ENCODE data around the gene PLAAT2.
"Not testable (repeated sequence)": the region's sequence is repeated elsewhere in the genome, so short reads cannot be mapped to it uniquely, and the experiment has no call there.

Gene PLAAT2

DNA sequence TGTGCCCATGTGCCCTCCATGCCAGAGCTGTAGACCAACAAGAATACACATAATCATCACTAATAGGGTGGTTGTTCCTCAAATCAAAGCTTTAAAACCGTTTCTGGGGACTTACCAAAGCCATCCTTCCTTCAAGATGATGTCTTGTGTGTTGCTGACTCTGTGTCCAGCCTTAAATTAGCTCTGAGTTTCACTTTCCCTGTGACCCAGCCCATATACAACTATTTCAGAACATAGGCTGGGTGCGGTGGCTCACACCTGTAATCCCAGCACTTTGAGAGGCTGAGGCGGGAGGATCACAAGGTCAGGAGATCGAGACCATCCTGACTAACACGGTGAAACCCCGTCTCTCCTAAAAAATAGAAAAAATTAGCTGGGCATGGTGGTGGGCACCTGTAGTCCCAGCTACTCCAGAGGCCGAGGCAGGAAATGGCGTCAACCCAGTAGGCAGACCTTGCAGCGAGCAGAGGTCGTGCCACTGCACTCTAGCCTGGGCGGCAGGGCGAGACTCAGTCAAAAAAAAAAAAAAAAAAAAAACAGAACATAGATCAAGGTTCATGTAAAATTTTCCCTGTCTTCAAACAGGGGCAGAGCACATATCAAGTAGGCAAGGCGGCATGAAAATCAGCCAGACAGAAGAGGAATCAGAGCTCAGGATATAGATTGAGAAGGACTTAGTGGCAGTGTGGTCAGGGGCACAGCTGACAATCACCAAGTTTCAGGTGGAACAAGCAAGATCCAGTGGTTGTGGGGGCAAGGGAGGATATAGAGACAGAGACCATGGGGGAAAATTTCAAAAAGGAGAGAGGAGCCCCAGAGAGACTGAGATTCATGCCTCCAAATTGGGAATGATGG, at the start of gene PLAAT2:
Gene PLAAT2 (minus strand): TSS at position 179 of the 855 bp plus-strand sequence. CDS start 55 bp downstream, at position 124.
- DNase-seq (ENCODE audit: low read depth in 1 of 2, low spot score in 1 of 2), result no peak
- no peak for TF ChIP-seq JUND (IDR thresholded peaks at IDR 0.05; ENCODE audit: low read depth)
- in situ Hi-C loops (cut with HindIII; ENCODE audit: low pct_unique_long_range_greater_than_20kb, low sequenced_read_pairs), result no loop called here

DNA sequence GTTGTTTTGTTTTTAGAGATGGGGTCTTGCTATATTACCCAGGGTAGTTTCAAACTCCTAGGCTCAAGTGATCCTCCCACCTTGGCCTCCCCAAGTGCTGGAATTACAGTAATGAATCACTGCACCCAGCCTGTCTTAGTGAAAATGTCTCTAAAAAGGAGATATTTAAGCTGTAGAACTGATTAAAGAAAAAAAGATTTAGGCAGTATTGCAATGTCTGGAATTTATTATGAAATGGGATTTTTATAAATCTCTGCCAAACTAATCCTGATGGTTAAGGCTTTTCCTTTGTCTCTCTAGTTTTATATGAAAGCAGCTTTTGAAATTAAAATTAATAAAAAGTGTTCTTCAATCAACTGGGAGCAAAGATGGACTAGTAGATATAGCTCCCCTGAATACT, 49.0 kb upstream of the PLAAT2 start:
- TF ChIP-seq JUND (IDR thresholded peaks at IDR 0.05; ENCODE audit: low read depth), result no peak
- no peak for DNase-seq (ENCODE audit: low read depth in 1 of 2, low spot score in 1 of 2)
- in situ Hi-C loops (cut with HindIII; ENCODE audit: low pct_unique_long_range_greater_than_20kb, low sequenced_read_pairs), result no loop called here

DNA sequence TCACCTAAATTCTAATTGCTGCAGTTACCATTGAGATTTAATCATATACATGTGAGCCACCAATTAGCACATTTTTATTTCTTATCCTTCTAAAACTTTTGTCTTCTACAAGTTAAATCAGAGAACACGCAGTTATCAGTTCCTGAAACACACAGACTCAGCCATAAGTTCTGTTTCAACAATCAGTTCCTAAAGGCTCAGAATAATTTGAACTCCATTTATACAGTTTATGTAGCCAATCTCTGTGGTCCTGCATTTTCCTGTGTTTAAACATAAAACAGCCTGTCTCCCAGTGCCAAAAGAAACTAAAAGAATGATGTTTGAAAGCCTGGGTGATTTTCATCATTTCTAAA, 48.2 kb upstream of the PLAAT2 start:
- no peak for TF ChIP-seq JUND (IDR thresholded peaks at IDR 0.05; ENCODE audit: low read depth)
- DNase-seq (ENCODE audit: low read depth in 1 of 2, low spot score in 1 of 2), result no peak
- in situ Hi-C loops (cut with HindIII; ENCODE audit: low pct_unique_long_range_greater_than_20kb, low sequenced_read_pairs), result no loop called here

DNA sequence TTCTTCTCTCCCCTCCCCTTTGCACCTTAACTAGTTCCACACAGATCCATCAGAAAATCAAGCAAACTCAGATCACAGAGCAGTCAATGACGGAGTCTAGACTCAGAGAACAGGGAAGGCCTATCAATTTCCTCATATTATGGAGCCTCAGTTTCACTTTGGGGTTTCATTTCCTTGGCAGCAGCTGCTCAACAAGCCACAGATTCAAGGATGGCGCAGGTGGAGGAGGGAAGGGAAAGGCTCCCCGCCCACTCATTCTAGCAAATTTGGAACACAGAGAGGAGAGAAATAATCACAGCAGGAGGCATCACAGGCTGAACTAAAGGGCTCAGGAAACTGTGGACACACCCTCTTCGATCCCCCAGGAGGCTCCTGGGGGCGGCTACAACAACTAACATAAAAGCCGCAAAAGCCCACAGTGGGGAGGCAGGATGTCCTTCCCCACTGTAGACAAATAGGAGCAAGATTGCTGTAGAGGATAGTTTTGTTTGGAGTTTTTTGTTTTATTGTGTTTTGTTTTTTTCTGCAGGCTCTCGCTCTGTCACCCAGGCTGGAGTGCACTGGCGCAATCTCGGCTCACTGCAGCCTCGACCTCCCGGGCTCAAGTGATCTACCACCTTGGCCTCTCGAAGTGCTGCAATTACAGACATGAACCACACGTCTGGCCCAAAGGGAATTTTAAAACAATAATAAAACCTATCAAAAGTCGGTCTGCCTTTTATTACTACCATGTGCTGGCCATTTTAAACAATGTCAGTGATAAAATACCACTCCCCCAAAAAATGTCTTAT, 47.6 kb upstream of the PLAAT2 start:
- no peak for DNase-seq (ENCODE audit: low read depth in 1 of 2, low spot score in 1 of 2)
- in situ Hi-C loops (cut with HindIII; ENCODE audit: low pct_unique_long_range_greater_than_20kb, low sequenced_read_pairs), result no loop called here
- no peak for TF ChIP-seq JUND (IDR thresholded peaks at IDR 0.05; ENCODE audit: low read depth)

DNA sequence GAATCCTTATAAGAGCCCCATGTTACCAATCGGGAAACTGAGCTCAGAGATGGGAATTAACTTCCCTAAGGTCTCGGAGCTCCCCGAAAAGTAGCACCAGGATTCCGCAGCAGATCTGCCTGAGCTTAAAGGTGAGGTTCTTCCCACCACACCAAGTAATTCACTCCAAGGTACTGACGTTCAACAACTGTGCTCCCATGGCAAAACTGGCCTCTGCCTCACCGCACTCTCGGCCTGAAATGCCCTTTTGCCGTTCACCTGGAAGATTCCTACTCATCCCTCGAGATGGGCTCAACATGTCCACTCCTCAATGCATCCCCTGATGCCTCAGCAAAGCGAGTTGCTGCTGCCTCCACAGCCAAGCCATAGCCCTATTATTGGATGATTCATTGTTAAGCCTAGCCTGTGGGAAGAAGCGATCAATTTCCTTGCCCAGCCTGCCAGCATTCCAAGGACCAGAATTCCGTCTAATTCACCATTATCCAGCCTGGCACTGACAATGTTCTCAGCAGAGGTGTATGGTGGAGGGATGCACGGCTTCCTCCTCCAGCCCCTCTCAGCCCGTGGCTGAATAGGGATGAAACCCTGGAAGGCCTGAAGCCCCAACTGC, 46.9 kb upstream of the PLAAT2 start:
- no peak for DNase-seq (ENCODE audit: low read depth in 1 of 2, low spot score in 1 of 2)
- TF ChIP-seq JUND (IDR thresholded peaks at IDR 0.05; ENCODE audit: low read depth), result no peak
- in situ Hi-C loops (cut with HindIII; ENCODE audit: low pct_unique_long_range_greater_than_20kb, low sequenced_read_pairs), result no loop called here

DNA sequence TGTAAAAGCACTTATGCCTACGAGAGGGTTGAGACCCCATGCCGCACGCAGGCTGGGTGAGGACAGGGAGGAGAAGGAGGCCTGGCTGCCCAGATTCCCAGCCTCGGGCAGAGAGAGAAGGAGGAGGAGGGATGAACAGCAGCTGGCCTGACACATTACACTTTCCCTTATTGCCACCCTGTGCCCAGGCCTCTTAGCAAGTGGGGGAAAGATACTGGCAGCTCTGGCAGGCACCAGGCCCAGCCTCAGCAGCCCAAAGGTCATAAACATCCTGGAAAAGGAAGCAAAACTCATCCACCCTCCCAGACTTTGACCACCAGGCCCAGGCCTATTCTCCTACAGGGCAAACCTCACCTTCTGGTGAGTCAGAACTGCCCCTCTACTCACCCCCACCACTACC, 46.4 kb upstream of the PLAAT2 start:
- DNase-seq (ENCODE audit: low read depth in 1 of 2, low spot score in 1 of 2), result peak in 1 of 2 experiments; percentile 30
- in situ Hi-C loops (cut with HindIII; ENCODE audit: low pct_unique_long_range_greater_than_20kb, low sequenced_read_pairs), result no loop called here
- TF ChIP-seq JUND (IDR thresholded peaks at IDR 0.05; ENCODE audit: low read depth), result no peak

DNA sequence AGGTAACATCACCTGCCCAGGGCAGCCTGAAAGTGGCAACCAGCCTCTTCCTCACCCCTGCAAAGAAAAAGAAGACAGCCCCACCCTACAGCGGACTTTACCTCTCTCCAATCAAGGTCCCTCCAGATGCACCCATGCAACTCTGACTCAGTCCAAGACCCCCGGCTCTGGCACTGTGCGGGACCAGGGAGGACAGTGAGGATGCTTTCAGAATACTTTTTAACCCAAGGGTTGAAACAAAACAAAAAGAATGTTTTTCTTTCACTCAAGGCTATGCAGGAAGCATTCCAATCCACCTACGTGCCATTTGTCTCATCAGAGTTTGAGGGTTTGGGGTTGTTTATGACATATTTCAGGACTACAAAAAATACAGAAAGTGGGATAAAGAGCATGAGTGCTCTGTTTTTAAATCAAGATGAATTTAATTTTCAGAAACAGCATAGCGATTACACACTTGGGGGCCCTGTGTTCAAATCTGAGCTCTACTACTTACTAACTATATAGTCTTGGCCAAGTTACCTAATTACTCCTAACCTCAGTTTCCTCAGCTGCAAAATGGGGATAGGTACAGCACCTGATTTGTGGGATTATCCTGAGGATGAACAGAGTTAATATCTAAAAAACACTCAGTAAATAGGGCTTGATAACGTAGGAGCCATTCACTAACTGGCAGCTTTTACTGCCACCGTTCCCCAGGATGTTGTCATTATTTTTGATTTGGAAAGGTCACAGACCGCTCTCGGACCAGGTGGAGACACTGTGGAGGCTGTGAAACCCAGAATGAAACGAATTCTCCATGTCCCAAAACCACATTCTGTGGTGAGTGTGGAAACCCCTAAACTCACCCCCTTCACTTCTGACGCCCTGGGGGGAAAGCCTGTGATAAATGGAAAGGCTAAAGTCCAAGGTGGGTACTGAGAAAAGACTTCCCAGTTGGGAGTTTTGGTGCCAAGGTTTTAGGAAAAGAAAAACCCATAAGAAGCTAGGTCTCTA, 45.5 kb upstream of the PLAAT2 start:
- no peak for DNase-seq (ENCODE audit: low read depth in 1 of 2, low spot score in 1 of 2)
- in situ Hi-C loops (cut with HindIII; ENCODE audit: low pct_unique_long_range_greater_than_20kb, low sequenced_read_pairs), result no loop called here
- TF ChIP-seq JUND (IDR thresholded peaks at IDR 0.05; ENCODE audit: low read depth), result no peak

DNA sequence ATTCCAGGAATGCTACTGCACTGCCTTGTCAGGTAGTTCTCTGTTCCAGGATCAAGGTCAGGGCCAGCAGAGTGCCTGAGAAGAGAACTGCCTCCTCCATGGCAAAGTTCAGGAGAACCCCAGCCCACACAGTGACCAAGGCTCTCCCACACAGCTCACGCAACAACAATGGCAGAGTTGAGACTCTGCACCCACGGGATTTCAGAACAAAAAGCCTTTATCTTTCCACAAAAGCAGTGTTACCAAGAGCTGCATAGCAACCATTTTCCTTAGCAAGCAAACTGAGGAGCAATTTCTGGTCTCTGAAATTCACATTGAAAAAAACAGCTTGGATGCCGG, 40.0 kb upstream of the PLAAT2 start:
- DNase-seq (ENCODE audit: low read depth in 1 of 2, low spot score in 1 of 2), result no peak
- in situ Hi-C loops (cut with HindIII; ENCODE audit: low pct_unique_long_range_greater_than_20kb, low sequenced_read_pairs), result no loop called here
- TF ChIP-seq JUND (IDR thresholded peaks at IDR 0.05; ENCODE audit: low read depth), result no peak

DNA sequence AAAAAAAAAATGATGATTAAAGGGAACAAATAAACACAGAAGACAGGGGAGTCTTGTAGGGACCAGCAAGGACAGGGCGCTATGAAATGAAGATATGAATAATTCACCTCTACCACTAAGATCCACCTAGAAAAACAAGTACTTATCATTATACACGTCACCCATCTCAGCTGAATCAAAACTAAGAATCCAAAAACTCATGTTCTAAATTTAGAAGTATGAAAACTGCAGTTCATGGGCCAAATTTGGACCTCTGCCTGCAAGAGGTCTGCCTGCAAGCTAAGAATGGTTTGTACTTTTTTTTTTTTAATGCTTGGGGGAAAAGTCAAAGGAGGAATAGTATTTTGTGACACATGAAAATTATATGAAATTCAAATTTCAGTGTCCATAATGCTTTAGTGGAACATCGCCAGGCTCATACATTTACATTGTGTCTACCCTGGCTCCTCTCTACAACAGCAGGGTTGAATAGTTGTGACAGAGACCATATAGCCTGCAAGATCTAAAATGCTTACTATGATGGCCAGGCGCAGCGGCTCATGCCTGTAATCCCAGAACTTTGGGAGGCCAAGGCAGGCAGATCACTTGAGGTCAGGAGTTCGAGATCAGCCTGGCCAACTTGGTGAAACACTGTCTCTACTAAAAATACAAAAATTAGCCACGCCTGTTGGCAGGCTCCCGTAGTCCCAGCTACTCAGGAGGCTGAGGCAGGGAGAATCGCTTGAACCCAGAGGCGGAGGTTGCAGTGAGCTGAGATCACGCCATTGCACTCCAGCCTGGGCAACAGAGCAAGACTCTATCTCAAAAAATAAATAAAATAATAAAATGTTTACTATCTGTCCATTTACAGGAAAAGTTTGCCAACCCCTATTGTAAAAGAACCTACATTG, 39.4 kb upstream of the PLAAT2 start:
- DNase-seq (ENCODE audit: low read depth in 1 of 2, low spot score in 1 of 2); in situ Hi-C loops (cut with HindIII; ENCODE audit: low pct_unique_long_range_greater_than_20kb, low sequenced_read_pairs): not testable (repeated sequence)

DNA sequence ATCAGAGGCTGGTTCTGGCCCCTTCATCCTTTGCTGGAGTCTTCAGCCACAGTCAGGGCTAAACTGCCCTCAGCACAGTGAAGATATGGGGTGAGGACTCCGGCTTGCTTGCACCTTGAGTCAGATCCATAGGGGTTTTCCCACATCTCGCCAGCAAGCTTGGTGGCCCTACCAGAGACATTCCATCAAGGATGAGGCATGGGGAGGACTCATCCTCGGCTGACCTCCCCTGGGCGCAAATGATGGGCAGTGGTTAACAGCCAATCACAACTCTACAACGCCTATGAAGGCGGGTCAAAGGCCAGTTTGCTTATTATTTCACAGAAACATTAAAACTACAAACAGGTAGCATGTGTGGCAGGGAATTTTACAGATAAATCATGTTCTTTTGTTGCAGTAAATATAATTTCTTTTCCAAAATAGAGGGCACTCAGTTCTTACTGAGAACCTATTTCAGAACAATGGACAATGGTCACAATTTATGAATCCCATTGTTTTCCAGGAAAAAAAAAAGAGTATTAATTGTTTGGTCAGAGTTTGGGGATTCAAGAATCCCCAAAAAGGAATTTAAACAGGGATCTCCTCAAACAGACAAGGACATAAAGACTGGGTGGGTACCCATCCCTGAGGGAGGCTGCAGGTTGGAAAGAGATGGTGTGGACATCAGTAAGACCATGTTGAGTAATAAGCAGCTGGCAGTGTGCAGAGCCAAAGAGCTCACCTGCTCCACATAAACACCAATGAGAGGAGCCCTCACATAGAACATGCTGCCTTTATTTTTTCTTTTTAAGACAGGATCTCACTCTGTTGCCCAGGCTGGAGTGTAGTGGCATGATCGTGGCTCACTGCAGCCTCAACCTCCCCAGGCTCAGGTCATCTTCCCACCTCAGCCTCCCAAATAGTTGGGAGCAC, 36.3 kb upstream of the PLAAT2 start:
- TF ChIP-seq JUND (IDR thresholded peaks at IDR 0.05; ENCODE audit: low read depth), result no peak
- DNase-seq (ENCODE audit: low read depth in 1 of 2, low spot score in 1 of 2), result no peak
- in situ Hi-C loops (cut with HindIII; ENCODE audit: low pct_unique_long_range_greater_than_20kb, low sequenced_read_pairs), result no loop called here
